Left lung (tissue), 10 donors: ENCODE results near the gene KREMEN2. TPM values are rescaled to one million over a fixed set of nuclear protein-coding genes. Genes with fewer than 3 reads are reported as not detected.
"Not testable (repeated sequence)": the region's sequence is repeated elsewhere in the genome, so short reads cannot be mapped to it uniquely, and the experiment has no call there.

Source experiments
- ATAC-seq: fragments of 200-7000 bp; cut with Tn5 transposase; one replicate; pipeline ENCODE4 v1.9.1; 2020; ENCODE audit warnings: moderate library complexity
- DNase-seq, 4 donors: peaks; one replicate each; pipeline ENCODE4 v3.0.0-alpha.2; 2013 to 2020
- H3K27ac ChIP-seq, 2 donors: fragments of 200-600 bp; sonication (generic) in 1 of 2; one replicate each; pipeline versions ENCODE4 v1.5.0 to v1.8.0; 2020 to 2021
- H3K27me3 ChIP-seq, 2 donors: fragments of 200-600 bp; sonication (generic) in 1 of 2; one replicate each; pipeline versions ENCODE4 v1.5.0 to v1.8.0; 2020 to 2021
- H3K36me3 ChIP-seq, 2 donors: fragments of 200-600 bp; sonication (generic) in 1 of 2; one replicate each; pipeline versions ENCODE4 v1.5.0 to v1.8.0; 2020 to 2021
- H3K4me1 ChIP-seq, 2 donors: fragments of 200-600 bp; one replicate each; pipeline ENCODE4 v1.8.0; 2021
- H3K4me3 ChIP-seq, 2 donors: fragments of 200-600 bp; sonication (generic) in 1 of 2; one replicate each; pipeline versions ENCODE4 v1.5.0 to v1.8.0; 2020 to 2021; ENCODE audit warnings: mild to moderate bottlenecking in 1 of 2
- H3K9me3 ChIP-seq, 2 donors: fragments of 200-600 bp; sonication (generic) in 1 of 2; one replicate each; pipeline versions ENCODE4 v1.5.0 to v1.8.0; 2020 to 2021
- CTCF ChIP-seq, 2 donors: fragments of 200-600 bp; sonication (generic) in 1 of 2; IDR thresholded peaks; one replicate each; pipeline versions ENCODE4 v1.5.0 to v1.8.0; 2021; ENCODE audit warnings: antibody characterized with exemption in 2 of 2
- intact Hi-C, 2 donors: fragments of 100-400 bp; cut with DNase I; formaldehyde crosslinking; loops; one replicate each; pipeline versions ENCODE4 v1.11.2 to v1.14.2; 2022
- polyA plus RNA-seq, 6 donors: library from polyadenylated mRNA; unstranded; fragments of 120-200 nt; gene quantifications; one replicate each; pipeline ENCODE4 v1.2.1, GENCODE V29; 2013; ENCODE audit not compliant: insufficient read length in 6 of 6
- total RNA-seq, 2 donors: library from RNA; stranded (reverse); fragmentation: NEBNext Ultra II Directional; extraction: Animal tissue kit (Norgen Biotek cat#: 25700); gene quantifications; one replicate each; pipeline ENCODE4 v1.2.1, GENCODE V29; 2021
- donor health status: DM: no; HTN: yes; CAD: no.
- donor health status: DM: no; HTN: no; CAD: no.

Gene KREMEN2
- total and polyA plus RNA-seq, 8 donors, result 0.17 to 0.36 (median 0.20) TPM; not detected in 3

- H3K4me1 ChIP-seq, result no peaks in the 10 kb centered on the region
- H3K9me3 ChIP-seq, result no peaks in the 10 kb centered on the region
- H3K36me3 ChIP-seq, result peaks cover 0 to 94% of the 10 kb centered on the region in 2 donors
- TF ChIP-seq CTCF (IDR thresholded peaks at IDR 0.05), result no peak
- intact Hi-C loops, result no loop called here
- H3K4me3 ChIP-seq, result no peak overlapping the region
- no peak overlapping the region for H3K27ac ChIP-seq
- H3K27me3 ChIP-seq, result no peaks in the 10 kb centered on the region
- DNase-seq (no peak), ATAC-seq (no peak)
Measured at GRCh38 chr16:2939968-2940367, 24.1 kb upstream of the KREMEN2 start.

GRCh38 chr16:2942045-2942444 lies 22.0 kb upstream of the KREMEN2 start:
- peaks cover 0 to 73% of the 10 kb centered on the region in 2 donors for H3K36me3 ChIP-seq
- no peak for TF ChIP-seq CTCF (IDR thresholded peaks at IDR 0.05)

GRCh38 chr16:2943716-2944115 lies 20.4 kb upstream of the KREMEN2 start:
- DNase-seq, ATAC-seq: not testable (repeated sequence)

More at GRCh38 chr16:2942045-2942444, 22.0 kb upstream of the KREMEN2 start:
- intact Hi-C loops, result no loop called here
- no peak for DNase-seq
- Histone ChIP-seq H3K9me3 (no peaks in the 10 kb centered on the region), H3K27ac (no peak overlapping the region), H3K4me3 (no peak overlapping the region), H3K4me1 (no peaks in the 10 kb centered on the region), H3K27me3 (no peaks in the 10 kb centered on the region)
- no peak for ATAC-seq

GRCh38 chr16:2946649-2947048 lies 17.4 kb upstream of the KREMEN2 start:
- intact Hi-C loops, result no loop called here
- Histone ChIP-seq H3K9me3 (no peaks in the 10 kb centered on the region), H3K4me3 (no peak overlapping the region), H3K4me1 (no peaks in the 10 kb centered on the region), H3K36me3 (peaks cover 0 to 50% of the 10 kb centered on the region in 2 donors), H3K27me3 (no peaks in the 10 kb centered on the region), H3K27ac (no peak overlapping the region)
- DNase-seq, result no peak
- TF ChIP-seq CTCF (IDR thresholded peaks at IDR 0.05), result no peak
- no peak for ATAC-seq

More at GRCh38 chr16:2943716-2944115, 20.4 kb upstream of the KREMEN2 start:
- H3K27me3 ChIP-seq, H3K9me3 ChIP-seq, H3K4me1 ChIP-seq, H3K4me3 ChIP-seq, intact Hi-C loops, H3K27ac ChIP-seq: not testable (repeated sequence)
- H3K36me3 ChIP-seq, result peaks cover 0 to 58% of the 10 kb centered on the region in 2 donors

GRCh38 chr16:2948807-2949704 lies 15.0 kb upstream of the KREMEN2 start:
- no peak for DNase-seq
- intact Hi-C loops, result no loop called here
- no peak for TF ChIP-seq CTCF (IDR thresholded peaks at IDR 0.05)
- Histone ChIP-seq H3K4me3 (no peak overlapping the region), H3K4me1 (no peaks in the 10 kb centered on the region), H3K36me3 (peaks cover 0 to 27% of the 10 kb centered on the region in 2 donors), H3K9me3 (no peaks in the 10 kb centered on the region), H3K27ac (no peak overlapping the region), H3K27me3 (peaks cover 0 to 7% of the 10 kb centered on the region in 2 donors)
- no peak for ATAC-seq
